GM12878 (cell line): ENCODE data around the gene NFKBIB. TPM values are rescaled to one million over a fixed set of nuclear protein-coding genes. Genes with fewer than 3 reads are reported as not detected.
A peak's percentile ranks its signal among the peaks of the same experiment; 100 is the strongest.

Experiments
- BCL11A ChIP-seq: IDR thresholded peaks from 2 replicates; pipeline ENCODE4 v1.6.1; 2011; ENCODE audit warnings: low read depth, low read length
- BHLHE40 ChIP-seq, 2 experiments: fragments of 450-650 bp in 1 of 2; IDR thresholded peaks; 2 replicates each; pipeline ENCODE4 v1.6.1; 2011 to 2017; ENCODE audit warnings: low read depth in 2 of 2, borderline replicate concordance in 1 of 2, improper control_type of control experiment in 1 of 2, low read length in 1 of 2, mild to moderate bottlenecking in 1 of 2
- BRCA1 ChIP-seq: IDR thresholded peaks from 2 replicates; pipeline ENCODE4 v1.6.1; 2011; ENCODE audit warnings: low read depth, low read length, improper control_type of control experiment
- ESRRA ChIP-seq: IDR thresholded peaks from 2 replicates; pipeline ENCODE4 v1.6.1; 2012; ENCODE audit warnings: mild to moderate bottlenecking, low read length, improper control_type of control experiment
- FOXK2 ChIP-seq: fragments of 450-650 bp; IDR thresholded peaks from 2 replicates; pipeline ENCODE4 v1.6.1; 2017; ENCODE audit warnings: mild to moderate bottlenecking, moderate library complexity
- NBN ChIP-seq: fragments of 450-650 bp; IDR thresholded peaks from 2 replicates; pipeline ENCODE4 v1.6.1; 2016
- NR2C1 ChIP-seq: fragments of 450-650 bp; IDR thresholded peaks from 2 replicates; pipeline ENCODE4 v1.6.1; 2017; ENCODE audit warnings: antibody characterized with exemption, mild to moderate bottlenecking, moderate library complexity
- NR2F1 ChIP-seq: fragments of 450-650 bp; conservative IDR thresholded peaks from 2 replicates; pipeline ENCODE4 v1.6.1; 2017; ENCODE audit warnings: mild to moderate bottlenecking
- PML ChIP-seq: IDR thresholded peaks from 2 replicates; pipeline ENCODE4 v1.6.1; 2012; ENCODE audit warnings: low read length, inconsistent platforms
- RB1 ChIP-seq: fragments of 450-650 bp; formaldehyde crosslinking; IDR thresholded peaks from 2 replicates; pipeline ENCODE4 v1.6.1; 2017; ENCODE audit warnings: mild to moderate bottlenecking, borderline replicate concordance
- RFX5 ChIP-seq: IDR thresholded peaks from 2 replicates; pipeline ENCODE4 v1.6.1; 2011; ENCODE audit warnings: low read depth, low read length, improper control_type of control experiment
- SMARCA5 ChIP-seq: fragments of 450-650 bp; IDR thresholded peaks from 2 replicates; pipeline ENCODE4 v1.6.1; 2017; ENCODE audit warnings: mild to moderate bottlenecking
- TARDBP ChIP-seq: IDR thresholded peaks from 2 replicates; pipeline ENCODE4 v1.6.1; 2016; ENCODE audit warnings: borderline replicate concordance
- TCF12 ChIP-seq: IDR thresholded peaks from 2 replicates; pipeline ENCODE4 v1.6.1; 2011; ENCODE audit warnings: low read depth, mild to moderate bottlenecking, low read length
- TCF7 ChIP-seq: IDR thresholded peaks from 2 replicates; pipeline ENCODE4 v1.6.1; 2014; ENCODE audit warnings: antibody characterized with exemption, borderline replicate concordance
- ZBED1 ChIP-seq: IDR thresholded peaks from 2 replicates; pipeline ENCODE4 v1.6.1; 2016; ENCODE audit warnings: borderline replicate concordance
- ZNF207 ChIP-seq: fragments of 450-650 bp; IDR thresholded peaks from 2 replicates; pipeline ENCODE4 v1.6.1; 2014; ENCODE audit warnings: antibody characterized with exemption, mild to moderate bottlenecking, borderline replicate concordance
- ZNF274 ChIP-seq: IDR thresholded peaks from one replicate; pipeline ENCODE4 v1.8.0; 2011; ENCODE audit not compliant: insufficient read length, insufficient read depth
- ZNF622 ChIP-seq: fragments of 450-650 bp; IDR thresholded peaks from 2 replicates; pipeline ENCODE4 v1.6.1; 2017; ENCODE audit warnings: mild to moderate bottlenecking, inconsistent platforms
- polyA plus RNA-seq, 11 experiments: library from polyadenylated mRNA; depleted of rRNA in 4 of 11; unstranded in 6 of 11; stranded (reverse) in 5 of 11; fragments of >200 nt; fragmentation: Nextera tagmentation in 4 of 11; fragmentation: Illumina TruSeq in 1 of 11; extraction: Ambion mirVana in 4 of 11; extraction: Trizol in 1 of 11; gene quantifications; 1 replicate in 1 of 11; 2 replicates in 10 of 11; pipeline versions ENCODE4 v1.2.1 to v1.2.3, GENCODE V29; 2011 to 2016; ENCODE audit warnings: inconsistent platforms in 2 of 11, missing spikeins in 2 of 11, low read depth in 1 of 11
- total RNA-seq, 4 experiments: library from RNA; depleted of rRNA in 3 of 4; stranded (reverse); fragments of >200 nt in 3 of 4; fragmentation: Illumina TruSeq in 1 of 4; extraction: Trizol in 1 of 4; gene quantifications; 2 replicates each; pipeline versions ENCODE4 v1.2.1 to v1.2.3, GENCODE V29; 2013 to 2021
- TF ChIP-seq, protein P1 (sequence below): fragments of 150-350 bp; IDR thresholded peaks from 2 replicates; pipeline ENCODE4 v1.6.1; 2014; ENCODE audit warnings: mild to moderate bottlenecking, low read depth, low read length
- TF ChIP-seq, protein P2 (sequence below): fragments of 450-650 bp; IDR thresholded peaks from 2 replicates; pipeline ENCODE4 v1.6.1; 2014; ENCODE audit warnings: mild to moderate bottlenecking
- TF ChIP-seq, protein P3 (sequence below): IDR thresholded peaks from 2 replicates; pipeline ENCODE4 v1.6.1; 2012; ENCODE audit warnings: improper control_type of control experiment, low read depth, low read length; ENCODE audit not compliant: insufficient replicate concordance
- TF ChIP-seq, protein P4 (sequence below): IDR thresholded peaks from 2 replicates; pipeline ENCODE4 v1.6.1; 2011; ENCODE audit warnings: mild to moderate bottlenecking, low read depth, low read length, moderate library complexity; ENCODE audit not compliant: insufficient replicate concordance
- TF ChIP-seq, protein P5 (sequence below): IDR thresholded peaks from 2 replicates; pipeline ENCODE4 v1.6.1; 2012; ENCODE audit warnings: low read depth, low read length, improper control_type of control experiment

Gene NFKBIB
- total and polyA plus RNA-seq, 10 of the 15 experiments (the other 5 are each of a cell fraction or from before 2014, with no cell fraction given), result 1.2 to 60.9 (median 31.0) TPM

DNA sequence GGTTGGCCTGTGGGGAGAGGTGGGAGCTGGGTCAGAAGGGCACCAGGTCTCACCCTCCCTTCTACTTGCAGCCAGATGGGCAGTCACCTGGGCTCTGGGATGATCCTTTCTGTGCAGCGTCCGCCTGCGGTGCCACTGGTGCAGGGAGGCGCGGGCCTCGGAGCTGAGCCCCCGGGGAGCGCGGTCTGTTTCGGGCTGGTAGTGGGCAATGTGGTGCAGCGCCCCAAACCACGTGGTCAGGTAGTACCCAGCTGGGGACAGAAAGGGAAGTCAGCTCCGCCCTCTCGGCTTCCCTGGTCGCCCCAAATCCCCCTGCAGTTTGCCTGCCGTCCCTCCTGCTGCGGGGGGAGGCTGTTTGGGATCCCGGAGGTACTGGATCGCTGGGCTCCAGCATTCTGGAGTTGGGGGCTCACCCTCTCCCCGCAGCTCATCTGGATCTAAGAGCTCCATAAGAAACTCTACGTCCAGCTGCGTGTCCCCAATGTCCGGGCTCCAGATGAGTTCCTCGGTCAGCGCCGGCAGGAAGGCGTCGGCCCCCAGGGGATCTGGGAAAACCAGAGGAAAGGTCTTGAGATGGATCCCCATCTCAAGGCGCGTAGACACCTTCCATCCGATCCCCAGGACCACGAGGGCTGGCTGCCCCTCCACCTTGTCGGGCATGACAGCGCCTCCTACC, 30.5 kb upstream of the NFKBIB start (continued):
- TF ChIP-seq BCL11A, result no peak
- TF ChIP-seq, protein P1, sequence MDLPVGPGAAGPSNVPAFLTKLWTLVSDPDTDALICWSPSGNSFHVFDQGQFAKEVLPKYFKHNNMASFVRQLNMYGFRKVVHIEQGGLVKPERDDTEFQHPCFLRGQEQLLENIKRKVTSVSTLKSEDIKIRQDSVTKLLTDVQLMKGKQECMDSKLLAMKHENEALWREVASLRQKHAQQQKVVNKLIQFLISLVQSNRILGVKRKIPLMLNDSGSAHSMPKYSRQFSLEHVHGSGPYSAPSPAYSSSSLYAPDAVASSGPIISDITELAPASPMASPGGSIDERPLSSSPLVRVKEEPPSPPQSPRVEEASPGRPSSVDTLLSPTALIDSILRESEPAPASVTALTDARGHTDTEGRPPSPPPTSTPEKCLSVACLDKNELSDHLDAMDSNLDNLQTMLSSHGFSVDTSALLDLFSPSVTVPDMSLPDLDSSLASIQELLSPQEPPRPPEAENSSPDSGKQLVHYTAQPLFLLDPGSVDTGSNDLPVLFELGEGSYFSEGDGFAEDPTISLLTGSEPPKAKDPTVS, result no peak
- TF ChIP-seq ESRRA, result no peak
- TF ChIP-seq NR2F1, result peak; percentile 68
- TF ChIP-seq PML, result no peak
- TF ChIP-seq ZNF207, result no peak
- TF ChIP-seq NBN, result no peak; the same call in 1 of the 2 replicates
- TF ChIP-seq ZNF274, result no peak
- no peak for TF ChIP-seq NR2C1
- 0 out of 4 replicates have a peak, but pooled peaks of 1 of the 2 experiments have one; percentile 31 for TF ChIP-seq BHLHE40 (IDR thresholded peaks at IDR 0.05; ENCODE audit: borderline replicate concordance in 1 of 2, low read depth in 2 of 2, low read length in 1 of 2)
- no peak for TF ChIP-seq BRCA1
- no peak for TF ChIP-seq ZBED1
- TF ChIP-seq RFX5, result no peak
- TF ChIP-seq RB1, result no peak
- TF ChIP-seq, protein P2, sequence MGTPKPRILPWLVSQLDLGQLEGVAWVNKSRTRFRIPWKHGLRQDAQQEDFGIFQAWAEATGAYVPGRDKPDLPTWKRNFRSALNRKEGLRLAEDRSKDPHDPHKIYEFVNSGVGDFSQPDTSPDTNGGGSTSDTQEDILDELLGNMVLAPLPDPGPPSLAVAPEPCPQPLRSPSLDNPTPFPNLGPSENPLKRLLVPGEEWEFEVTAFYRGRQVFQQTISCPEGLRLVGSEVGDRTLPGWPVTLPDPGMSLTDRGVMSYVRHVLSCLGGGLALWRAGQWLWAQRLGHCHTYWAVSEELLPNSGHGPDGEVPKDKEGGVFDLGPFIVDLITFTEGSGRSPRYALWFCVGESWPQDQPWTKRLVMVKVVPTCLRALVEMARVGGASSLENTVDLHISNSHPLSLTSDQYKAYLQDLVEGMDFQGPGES, result no peak
- no peak for TF ChIP-seq ZNF622
- TF ChIP-seq TARDBP, result no peak
- TF ChIP-seq SMARCA5, result no peak
- TF ChIP-seq TCF7, result no peak
- TF ChIP-seq, protein P3, sequence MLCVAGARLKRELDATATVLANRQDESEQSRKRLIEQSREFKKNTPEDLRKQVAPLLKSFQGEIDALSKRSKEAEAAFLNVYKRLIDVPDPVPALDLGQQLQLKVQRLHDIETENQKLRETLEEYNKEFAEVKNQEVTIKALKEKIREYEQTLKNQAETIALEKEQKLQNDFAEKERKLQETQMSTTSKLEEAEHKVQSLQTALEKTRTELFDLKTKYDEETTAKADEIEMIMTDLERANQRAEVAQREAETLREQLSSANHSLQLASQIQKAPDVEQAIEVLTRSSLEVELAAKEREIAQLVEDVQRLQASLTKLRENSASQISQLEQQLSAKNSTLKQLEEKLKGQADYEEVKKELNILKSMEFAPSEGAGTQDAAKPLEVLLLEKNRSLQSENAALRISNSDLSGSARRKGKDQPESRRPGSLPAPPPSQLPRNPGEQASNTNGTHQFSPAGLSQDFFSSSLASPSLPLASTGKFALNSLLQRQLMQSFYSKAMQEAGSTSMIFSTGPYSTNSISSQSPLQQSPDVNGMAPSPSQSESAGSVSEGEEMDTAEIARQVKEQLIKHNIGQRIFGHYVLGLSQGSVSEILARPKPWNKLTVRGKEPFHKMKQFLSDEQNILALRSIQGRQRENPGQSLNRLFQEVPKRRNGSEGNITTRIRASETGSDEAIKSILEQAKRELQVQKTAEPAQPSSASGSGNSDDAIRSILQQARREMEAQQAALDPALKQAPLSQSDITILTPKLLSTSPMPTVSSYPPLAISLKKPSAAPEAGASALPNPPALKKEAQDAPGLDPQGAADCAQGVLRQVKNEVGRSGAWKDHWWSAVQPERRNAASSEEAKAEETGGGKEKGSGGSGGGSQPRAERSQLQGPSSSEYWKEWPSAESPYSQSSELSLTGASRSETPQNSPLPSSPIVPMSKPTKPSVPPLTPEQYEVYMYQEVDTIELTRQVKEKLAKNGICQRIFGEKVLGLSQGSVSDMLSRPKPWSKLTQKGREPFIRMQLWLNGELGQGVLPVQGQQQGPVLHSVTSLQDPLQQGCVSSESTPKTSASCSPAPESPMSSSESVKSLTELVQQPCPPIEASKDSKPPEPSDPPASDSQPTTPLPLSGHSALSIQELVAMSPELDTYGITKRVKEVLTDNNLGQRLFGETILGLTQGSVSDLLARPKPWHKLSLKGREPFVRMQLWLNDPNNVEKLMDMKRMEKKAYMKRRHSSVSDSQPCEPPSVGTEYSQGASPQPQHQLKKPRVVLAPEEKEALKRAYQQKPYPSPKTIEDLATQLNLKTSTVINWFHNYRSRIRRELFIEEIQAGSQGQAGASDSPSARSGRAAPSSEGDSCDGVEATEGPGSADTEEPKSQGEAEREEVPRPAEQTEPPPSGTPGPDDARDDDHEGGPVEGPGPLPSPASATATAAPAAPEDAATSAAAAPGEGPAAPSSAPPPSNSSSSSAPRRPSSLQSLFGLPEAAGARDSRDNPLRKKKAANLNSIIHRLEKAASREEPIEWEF, result no peak
- TF ChIP-seq, protein P4, sequence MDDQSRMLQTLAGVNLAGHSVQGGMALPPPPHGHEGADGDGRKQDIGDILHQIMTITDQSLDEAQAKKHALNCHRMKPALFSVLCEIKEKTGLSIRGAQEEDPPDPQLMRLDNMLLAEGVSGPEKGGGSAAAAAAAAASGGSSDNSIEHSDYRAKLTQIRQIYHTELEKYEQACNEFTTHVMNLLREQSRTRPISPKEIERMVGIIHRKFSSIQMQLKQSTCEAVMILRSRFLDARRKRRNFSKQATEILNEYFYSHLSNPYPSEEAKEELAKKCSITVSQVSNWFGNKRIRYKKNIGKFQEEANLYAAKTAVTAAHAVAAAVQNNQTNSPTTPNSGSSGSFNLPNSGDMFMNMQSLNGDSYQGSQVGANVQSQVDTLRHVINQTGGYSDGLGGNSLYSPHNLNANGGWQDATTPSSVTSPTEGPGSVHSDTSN, result no peak
- TF ChIP-seq FOXK2, result no peak
- no peak for TF ChIP-seq TCF12
- TF ChIP-seq, protein P5, sequence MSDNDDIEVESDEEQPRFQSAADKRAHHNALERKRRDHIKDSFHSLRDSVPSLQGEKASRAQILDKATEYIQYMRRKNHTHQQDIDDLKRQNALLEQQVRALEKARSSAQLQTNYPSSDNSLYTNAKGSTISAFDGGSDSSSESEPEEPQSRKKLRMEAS, result no peak; the same call in 1 of the 2 replicates
